ENCODE data around the gene MYBPH. TPM values are rescaled to one million over a fixed set of nuclear protein-coding genes. Genes with fewer than 3 reads are reported as not detected.

Gene MYBPH
- total RNA-seq, 1 donor from 2014 or later: not detected

GRCh38 chr1:203168991-203169390 is 6.6 kb downstream of the MYBPH start:
- Mint-ChIP-seq H3K4me1 (ENCODE audit: unreplicated experiment) (peaks cover 2% of the 10 kb centered on the region), H3K27me3 (ENCODE audit: unreplicated experiment) (peaks cover 20% of the 10 kb centered on the region), H3K4me3 (ENCODE audit: unreplicated experiment) (peak overlapping the region; percentile 56), H3K27ac (ENCODE audit: unreplicated experiment) (no peak overlapping the region), H3K36me3 (ENCODE audit: low read depth, unreplicated experiment) (peaks cover 21% of the 10 kb centered on the region), H3K9me3 (ENCODE audit: unreplicated experiment) (no peaks in the 10 kb centered on the region)
- DNase-seq (ENCODE audit: low spot score): no peak
- TF ChIP-seq CTCF (IDR thresholded peaks at IDR 0.05; ENCODE audit: unreplicated experiment): no peak

- DNase-seq (ENCODE audit: low spot score): no peak
- no peak for TF ChIP-seq CTCF (IDR thresholded peaks at IDR 0.05; ENCODE audit: unreplicated experiment)
- H3K27me3 Mint-ChIP-seq (ENCODE audit: unreplicated experiment): peaks cover 20% of the 10 kb centered on the region
- H3K4me3 Mint-ChIP-seq (ENCODE audit: unreplicated experiment): no peak overlapping the region
- H3K9me3 Mint-ChIP-seq (ENCODE audit: unreplicated experiment): no peaks in the 10 kb centered on the region
- H3K27ac Mint-ChIP-seq (ENCODE audit: unreplicated experiment): no peak overlapping the region
- H3K4me1 Mint-ChIP-seq (ENCODE audit: unreplicated experiment): peaks cover 2% of the 10 kb centered on the region
- peaks cover 27% of the 10 kb centered on the region for H3K36me3 Mint-ChIP-seq (ENCODE audit: low read depth, unreplicated experiment)
Observed at GRCh38 chr1:203168256-203168786, 7.3 kb downstream of the MYBPH start.

- Mint-ChIP-seq H3K4me3 (ENCODE audit: unreplicated experiment) (no peak overlapping the region), H3K4me1 (ENCODE audit: unreplicated experiment) (peaks cover 2% of the 10 kb centered on the region), H3K36me3 (ENCODE audit: low read depth, unreplicated experiment) (peaks cover 32% of the 10 kb centered on the region), H3K9me3 (ENCODE audit: unreplicated experiment) (no peaks in the 10 kb centered on the region), H3K27ac (ENCODE audit: unreplicated experiment) (no peak overlapping the region), H3K27me3 (ENCODE audit: unreplicated experiment) (peaks cover 20% of the 10 kb centered on the region)
- no peak for TF ChIP-seq CTCF (IDR thresholded peaks at IDR 0.05; ENCODE audit: unreplicated experiment)
- no peak for DNase-seq (ENCODE audit: low spot score)
Observed at GRCh38 chr1:203167913-203168200, 7.8 kb downstream of the MYBPH start.

- no peak for TF ChIP-seq CTCF (IDR thresholded peaks at IDR 0.05; ENCODE audit: unreplicated experiment)
- Mint-ChIP-seq H3K27ac (ENCODE audit: unreplicated experiment) (peak overlapping the region; percentile 48), H3K36me3 (ENCODE audit: low read depth, unreplicated experiment) (peaks cover 33% of the 10 kb centered on the region), H3K9me3 (ENCODE audit: unreplicated experiment) (no peaks in the 10 kb centered on the region), H3K4me1 (ENCODE audit: unreplicated experiment) (peaks cover 2% of the 10 kb centered on the region), H3K4me3 (ENCODE audit: unreplicated experiment) (no peak overlapping the region), H3K27me3 (ENCODE audit: unreplicated experiment) (peaks cover 20% of the 10 kb centered on the region)
- DNase-seq (ENCODE audit: low spot score): no peak
Observed at GRCh38 chr1:203167026-203167912, 8.4 kb downstream of the MYBPH start.
